ENCODE data around the gene ANKZF1. TPM values are rescaled to one million over a fixed set of nuclear protein-coding genes. Genes with fewer than 3 reads are reported as not detected.

Gene ANKZF1
- polyA plus RNA-seq, 3 donors = 51.3 to 84.1 (median 72.8) TPM

DNA sequence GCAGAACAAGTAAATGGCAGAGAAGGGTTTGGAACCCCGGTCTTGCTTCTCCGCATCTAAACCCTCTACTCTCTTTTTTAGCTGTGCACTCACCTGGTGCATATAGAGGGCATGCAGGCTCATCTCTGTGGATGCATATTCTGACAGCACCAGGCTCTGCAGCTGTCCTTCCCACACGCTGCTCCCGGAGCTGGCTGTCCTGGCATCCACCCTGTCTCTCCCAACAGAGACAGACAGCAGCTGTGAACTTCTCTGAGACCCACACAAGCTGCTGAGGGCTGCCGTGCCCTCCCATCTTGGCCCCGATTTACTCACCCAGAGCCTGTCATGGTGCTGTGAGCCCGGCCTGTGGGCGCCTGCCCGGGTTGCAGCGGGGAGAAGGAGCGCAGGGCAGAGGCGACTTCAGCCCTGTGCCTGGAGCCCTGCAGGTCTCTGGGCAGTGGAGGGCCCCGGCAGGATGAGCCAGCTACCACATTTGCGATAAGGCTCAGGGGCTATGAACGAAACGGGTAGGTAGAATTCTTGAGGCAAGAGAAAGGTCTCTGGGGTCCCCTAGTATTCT lies 7.6 kb upstream of the ANKZF1 start:
- DNase-seq = no peak

DNA sequence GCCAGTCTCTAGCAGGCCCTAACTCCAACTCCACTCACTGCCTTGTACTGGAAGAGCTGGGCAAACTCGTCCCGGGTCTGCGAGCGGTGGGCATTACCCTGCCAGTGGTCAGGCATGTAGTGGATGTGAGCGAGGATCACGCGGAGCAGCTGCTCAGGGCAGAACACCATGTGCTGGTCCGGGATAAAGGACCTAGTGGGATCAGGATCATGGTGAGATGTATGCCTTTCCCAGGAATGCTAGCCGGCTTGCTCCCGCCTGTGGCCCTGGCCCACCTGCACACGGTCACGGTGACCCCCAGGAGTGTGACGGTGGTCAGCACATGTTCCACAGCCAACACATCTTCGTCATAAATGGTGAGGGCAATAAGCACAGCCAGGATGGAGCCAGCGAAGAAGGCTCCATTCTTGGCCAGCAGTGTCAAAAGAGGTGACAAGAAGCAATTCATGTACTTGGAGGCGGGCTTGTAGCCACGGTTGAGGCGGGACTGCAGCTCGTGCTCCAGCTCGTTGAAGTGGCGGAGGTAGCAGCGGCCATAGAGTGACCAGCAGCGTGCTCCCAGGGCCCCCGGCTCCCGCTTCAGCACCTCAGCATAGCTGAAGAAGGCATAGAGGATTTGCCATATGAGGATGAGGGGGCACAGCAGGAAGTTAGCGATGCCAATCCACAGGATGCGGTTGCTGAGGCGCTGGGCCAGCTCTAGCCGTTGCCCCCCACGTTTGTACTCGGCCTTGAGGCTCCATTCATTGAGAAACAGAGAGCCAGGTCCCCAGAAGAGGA lies 5.6 kb upstream of the ANKZF1 start:
- no peak for DNase-seq

DNA sequence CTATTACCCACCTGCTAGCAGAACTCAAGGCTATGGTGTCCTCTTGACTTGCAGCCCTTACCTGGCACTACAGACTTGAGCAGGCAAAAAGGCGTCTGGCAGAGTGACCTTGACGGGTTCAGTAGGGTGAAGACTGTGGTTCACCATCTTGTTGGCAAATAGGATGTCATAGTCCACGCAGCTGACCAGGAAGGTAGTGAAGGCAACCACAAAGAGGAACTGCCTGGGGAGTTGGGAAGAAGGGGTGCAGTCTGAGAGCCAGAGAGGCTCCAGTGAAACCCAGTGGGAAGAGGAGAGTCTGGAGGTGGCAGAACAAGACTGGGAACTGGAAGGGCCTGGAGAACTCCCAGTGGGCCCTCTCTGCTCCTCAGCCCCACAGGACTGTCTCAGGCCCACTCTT lies 4.3 kb upstream of the ANKZF1 start:
- DNase-seq = no peak

GRCh38 chr2:219228041-219228910 lies 1.3 kb upstream of the ANKZF1 start:
- DNase-seq = no peak

GRCh38 chr2:219228911-219229304 lies 698 bp upstream of the ANKZF1 start:
- DNase-seq = no peak

GRCh38 chr2:219230059-219230540 lies 494 bp downstream of the ANKZF1 start:
- DNase-seq = no peak

GRCh38 chr2:219234331-219234730 lies 4.7 kb downstream of the ANKZF1 start:
- no peak for DNase-seq

DNA sequence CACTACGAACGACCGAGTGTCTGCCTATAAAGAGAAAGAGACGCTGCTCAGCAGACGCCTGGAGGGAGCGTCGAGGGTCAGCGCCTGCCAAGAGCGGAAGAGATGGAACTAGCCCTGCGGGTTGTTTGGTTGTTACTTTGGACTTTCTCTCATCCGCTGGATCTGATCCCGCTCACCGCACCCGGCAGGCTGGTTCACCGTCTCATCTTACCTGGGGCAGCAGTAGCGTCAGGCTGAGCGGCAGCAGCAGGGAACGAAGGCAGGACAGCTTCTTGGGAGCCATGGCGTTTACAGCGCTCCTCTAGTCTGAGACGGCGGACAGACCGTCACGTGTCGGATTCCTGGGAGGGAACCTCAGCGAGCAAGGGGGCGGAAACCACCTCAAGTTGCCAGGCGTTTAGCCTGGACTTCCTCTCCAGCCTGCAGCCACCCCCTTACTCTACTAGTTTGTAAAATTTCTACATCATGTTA lies 13.7 kb downstream of the ANKZF1 start:
- no peak for DNase-seq

- DNase-seq = no peak
These were observed 15.2 kb downstream of the ANKZF1 start for GRCh38 chr2:219244789-219245147.

- peak; percentile 93 for DNase-seq
These were observed 15.7 kb downstream of the ANKZF1 start, which contains the start of the genes GLB1L and STK16 for GRCh38 chr2:219245148-219245898. Gene GLB1L (minus strand): TSS chr2:219245444. CDS start chr2:219243573, 1,871 bp downstream. Gene STK16 (plus strand): TSS chr2:219245479. CDS start chr2:219246000, 521 bp downstream.

GRCh38 chr2:219245899-219246230 lies 16.3 kb downstream of the ANKZF1 start:
- no peak for DNase-seq

- DNase-seq = no peak
These were observed 17.0 kb downstream of the ANKZF1 start for GRCh38 chr2:219246559-219246958.

- DNase-seq = no peak
These were observed 18.4 kb downstream of the ANKZF1 start for GRCh38 chr2:219247678-219248642.

- no peak for DNase-seq
These were observed 19.2 kb downstream of the ANKZF1 start for GRCh38 chr2:219248845-219249202.

GRCh38 chr2:219249203-219249980 lies 19.8 kb downstream of the ANKZF1 start:
- peak; percentile 69 for DNase-seq

DNA sequence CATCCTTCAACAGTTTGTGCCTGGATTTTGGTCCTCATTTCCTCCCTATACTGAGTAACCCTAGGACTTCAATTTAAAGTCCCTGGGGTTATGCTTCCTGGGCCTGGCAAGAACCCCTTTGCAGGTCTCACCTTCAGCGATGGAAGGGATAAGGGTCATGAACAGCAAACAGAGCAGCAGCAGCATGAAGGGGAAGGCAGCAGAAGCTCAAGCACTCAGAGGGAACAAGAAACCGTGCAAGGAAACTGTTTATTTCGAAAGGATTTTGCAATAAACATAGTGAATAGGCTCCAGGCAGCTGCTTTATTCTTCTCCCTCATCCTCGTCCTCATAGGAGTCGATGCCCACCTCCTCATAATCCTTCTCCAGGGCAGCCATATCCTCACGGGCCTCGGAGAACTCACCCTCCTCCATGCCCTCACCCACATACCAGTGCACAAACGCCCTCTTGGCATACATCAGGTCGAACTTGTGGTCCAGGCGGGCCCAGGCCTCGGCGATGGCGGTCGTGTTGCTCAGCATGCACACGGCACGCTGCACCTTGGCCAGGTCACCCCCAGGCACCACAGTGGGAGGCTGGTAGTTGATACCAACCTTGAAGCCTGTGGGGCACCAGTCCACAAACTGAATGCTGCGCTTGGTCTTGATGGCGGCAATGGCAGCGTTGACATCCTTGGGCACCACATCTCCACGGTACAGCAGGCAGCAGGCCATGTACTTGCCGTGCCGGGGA lies 20.6 kb downstream of the ANKZF1 start:
- DNase-seq = no peak

- no peak for DNase-seq
These were observed 22.1 kb downstream of the ANKZF1 start for GRCh38 chr2:219251656-219252055.

GRCh38 chr2:219252084-219252483 lies 22.5 kb downstream of the ANKZF1 start:
- DNase-seq = no peak

- DNase-seq = no peak
These were observed 22.9 kb downstream of the ANKZF1 start for GRCh38 chr2:219252570-219252899.
